HL-60 (cell line): ENCODE results near the gene NDUFAB1.

ENCODE experiments used
- CTCF ChIP-seq: IDR thresholded peaks from one replicate; pipeline ENCODE4 v1.5.1; 2011; ENCODE audit warnings: low read length, control low read depth, inconsistent platforms; ENCODE audit not compliant: insufficient read depth
- POLR2AphosphoS5 ChIP-seq: IDR thresholded peaks from 2 replicates; pipeline ENCODE4 v1.6.1; 2012; ENCODE audit warnings: low read depth
- TF ChIP-seq, protein P1 (sequence below): IDR thresholded peaks from 2 replicates; pipeline ENCODE4 v1.6.1; 2012; ENCODE audit warnings: low read depth; ENCODE audit not compliant: insufficient replicate concordance

- TF ChIP-seq CTCF (no peak), POLR2AphosphoS5 (no peak)
- TF ChIP-seq, protein P1, sequence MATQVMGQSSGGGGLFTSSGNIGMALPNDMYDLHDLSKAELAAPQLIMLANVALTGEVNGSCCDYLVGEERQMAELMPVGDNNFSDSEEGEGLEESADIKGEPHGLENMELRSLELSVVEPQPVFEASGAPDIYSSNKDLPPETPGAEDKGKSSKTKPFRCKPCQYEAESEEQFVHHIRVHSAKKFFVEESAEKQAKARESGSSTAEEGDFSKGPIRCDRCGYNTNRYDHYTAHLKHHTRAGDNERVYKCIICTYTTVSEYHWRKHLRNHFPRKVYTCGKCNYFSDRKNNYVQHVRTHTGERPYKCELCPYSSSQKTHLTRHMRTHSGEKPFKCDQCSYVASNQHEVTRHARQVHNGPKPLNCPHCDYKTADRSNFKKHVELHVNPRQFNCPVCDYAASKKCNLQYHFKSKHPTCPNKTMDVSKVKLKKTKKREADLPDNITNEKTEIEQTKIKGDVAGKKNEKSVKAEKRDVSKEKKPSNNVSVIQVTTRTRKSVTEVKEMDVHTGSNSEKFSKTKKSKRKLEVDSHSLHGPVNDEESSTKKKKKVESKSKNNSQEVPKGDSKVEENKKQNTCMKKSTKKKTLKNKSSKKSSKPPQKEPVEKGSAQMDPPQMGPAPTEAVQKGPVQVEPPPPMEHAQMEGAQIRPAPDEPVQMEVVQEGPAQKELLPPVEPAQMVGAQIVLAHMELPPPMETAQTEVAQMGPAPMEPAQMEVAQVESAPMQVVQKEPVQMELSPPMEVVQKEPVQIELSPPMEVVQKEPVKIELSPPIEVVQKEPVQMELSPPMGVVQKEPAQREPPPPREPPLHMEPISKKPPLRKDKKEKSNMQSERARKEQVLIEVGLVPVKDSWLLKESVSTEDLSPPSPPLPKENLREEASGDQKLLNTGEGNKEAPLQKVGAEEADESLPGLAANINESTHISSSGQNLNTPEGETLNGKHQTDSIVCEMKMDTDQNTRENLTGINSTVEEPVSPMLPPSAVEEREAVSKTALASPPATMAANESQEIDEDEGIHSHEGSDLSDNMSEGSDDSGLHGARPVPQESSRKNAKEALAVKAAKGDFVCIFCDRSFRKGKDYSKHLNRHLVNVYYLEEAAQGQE: no peak
Measured at GRCh38 chr16:23537390-23537789, 58.7 kb downstream of the NDUFAB1 start.
